Mucosa of stomach (tissue), 1 donor: ENCODE measurements around the gene C1QL4.
A peak's percentile ranks its signal among the peaks of the same experiment; 100 is the strongest.

Source experiments
- H3K27me3 ChIP-seq: one replicate; pipeline ENCODE4 v1.7.0; 2013; ENCODE audit warnings: mild to moderate bottlenecking, low read length; ENCODE audit not compliant: control insufficient read depth, insufficient read depth
- H3K36me3 ChIP-seq: one replicate; pipeline ENCODE4 v1.7.0; 2013; ENCODE audit warnings: low read length; ENCODE audit not compliant: control insufficient read depth, insufficient read depth
- H3K4me1 ChIP-seq: one replicate; pipeline ENCODE4 v1.7.0; 2013; ENCODE audit warnings: mild to moderate bottlenecking, low read length; ENCODE audit not compliant: control insufficient read depth, insufficient read depth
- H3K4me3 ChIP-seq: one replicate; pipeline ENCODE4 v1.7.0; 2013; ENCODE audit warnings: low read length
- H3K9ac ChIP-seq: one replicate; pipeline ENCODE4 v1.7.0; 2013; ENCODE audit warnings: mild to moderate bottlenecking, low read length, moderate library complexity
- H3K9me3 ChIP-seq: one replicate; pipeline ENCODE4 v1.7.0; 2013; ENCODE audit warnings: mild to moderate bottlenecking, low read length, moderate library complexity; ENCODE audit not compliant: control insufficient read depth
- donor health status: Pancreatic carcinoma.

Gene C1QL4

DNA sequence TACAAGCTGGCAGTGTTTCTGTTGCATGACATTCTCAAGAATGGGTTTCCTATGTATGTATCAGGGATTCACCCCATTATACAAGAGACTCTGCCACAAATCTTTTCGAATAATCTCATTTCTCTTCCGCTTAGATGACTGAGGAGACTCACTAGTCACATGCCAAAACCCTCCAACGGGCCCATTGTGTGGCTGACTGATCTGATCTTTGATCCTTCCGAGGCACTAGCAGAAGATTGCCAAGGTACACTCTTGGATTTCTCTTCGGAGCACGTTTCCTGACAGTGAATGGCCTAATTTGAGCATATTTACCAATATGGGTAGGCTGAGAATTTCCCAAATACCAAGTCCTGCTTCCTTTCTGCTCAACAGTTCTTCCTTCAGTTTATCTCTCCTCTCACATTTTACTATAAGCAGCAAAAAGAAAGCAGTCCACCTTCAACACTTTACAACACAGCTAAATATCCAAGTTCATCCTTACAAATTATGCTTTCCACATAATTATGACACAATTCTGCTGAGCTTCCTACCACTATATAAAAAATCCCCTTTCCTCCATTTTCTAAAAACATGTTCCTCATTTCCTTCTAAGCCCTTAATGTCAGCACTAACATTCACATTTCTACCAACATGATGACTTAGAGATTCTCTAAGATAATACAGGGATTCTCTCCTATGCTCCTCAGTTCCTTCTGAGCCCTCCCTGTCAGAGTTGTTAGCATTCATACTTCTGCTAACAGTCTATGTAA is 31.1 kb downstream of the C1QL4 start:
- no peak overlapping the region for H3K4me3 ChIP-seq
- H3K9me3 ChIP-seq, result no peaks in the 10 kb centered on the region
- H3K9ac ChIP-seq, result no peak overlapping the region
- no peaks in the 10 kb centered on the region for H3K36me3 ChIP-seq
- peaks cover 7% of the 10 kb centered on the region for H3K27me3 ChIP-seq
- no peaks in the 10 kb centered on the region for H3K4me1 ChIP-seq

DNA sequence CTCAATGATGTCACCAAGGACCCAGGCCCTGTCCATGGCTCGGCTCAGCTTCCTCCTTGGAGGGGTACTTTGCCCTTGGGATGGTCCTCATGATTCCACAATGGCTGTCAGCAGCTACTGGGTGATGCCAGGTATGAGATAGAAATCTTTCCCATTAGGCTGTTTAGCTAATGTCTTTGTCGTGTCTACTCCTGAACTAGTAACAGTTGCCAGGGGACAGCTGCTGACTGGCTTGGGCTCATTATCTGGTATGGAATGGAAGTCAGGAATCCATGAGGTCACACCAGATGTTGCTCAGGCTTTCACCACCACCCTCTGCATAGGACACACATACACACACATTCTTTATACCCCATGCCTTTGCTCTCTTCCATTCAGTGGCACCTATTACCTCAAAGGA is 32.8 kb downstream of the C1QL4 start:
- H3K27me3 ChIP-seq, result peaks cover 7% of the 10 kb centered on the region

GRCh38 chr12:49301760-49302159 is 35.2 kb downstream of the C1QL4 start:
- Histone ChIP-seq H3K9ac (no peak overlapping the region), H3K4me1 (peaks cover 11% of the 10 kb centered on the region), H3K9me3 (no peaks in the 10 kb centered on the region), H3K36me3 (no peaks in the 10 kb centered on the region), H3K27me3 (peaks cover 28% of the 10 kb centered on the region), H3K4me3 (no peak overlapping the region)

More for the DNA sequence above, 32.8 kb downstream of the C1QL4 start:
- no peaks in the 10 kb centered on the region for H3K36me3 ChIP-seq
- no peak overlapping the region for H3K4me3 ChIP-seq
- H3K4me1 ChIP-seq, result no peaks in the 10 kb centered on the region
- H3K9ac ChIP-seq, result no peak overlapping the region
- no peaks in the 10 kb centered on the region for H3K9me3 ChIP-seq

- H3K9ac ChIP-seq, result no peak overlapping the region
- no peaks in the 10 kb centered on the region for H3K9me3 ChIP-seq
- no peak overlapping the region for H3K4me3 ChIP-seq
- peaks cover 38% of the 10 kb centered on the region for H3K4me1 ChIP-seq
- H3K36me3 ChIP-seq, result no peaks in the 10 kb centered on the region
- peaks cover 64% of the 10 kb centered on the region for H3K27me3 ChIP-seq
These were observed 38.8 kb downstream of the C1QL4 start for GRCh38 chr12:49298160-49298559.

GRCh38 chr12:49297695-49298060 is 39.3 kb downstream of the C1QL4 start:
- Histone ChIP-seq H3K9me3 (no peaks in the 10 kb centered on the region), H3K27me3 (peaks cover 61% of the 10 kb centered on the region), H3K36me3 (no peaks in the 10 kb centered on the region), H3K4me1 (peaks cover 43% of the 10 kb centered on the region), H3K4me3 (no peak overlapping the region), H3K9ac (no peak overlapping the region)

GRCh38 chr12:49296836-49297694 is 39.9 kb downstream of the C1QL4 start:
- Histone ChIP-seq H3K36me3 (no peaks in the 10 kb centered on the region), H3K4me3 (no peak overlapping the region), H3K9ac (no peak overlapping the region), H3K27me3 (peaks cover 61% of the 10 kb centered on the region), H3K4me1 (peaks cover 48% of the 10 kb centered on the region), H3K9me3 (no peaks in the 10 kb centered on the region)

GRCh38 chr12:49296034-49296835 is 40.8 kb downstream of the C1QL4 start:
- Histone ChIP-seq H3K36me3 (no peaks in the 10 kb centered on the region), H3K9me3 (no peaks in the 10 kb centered on the region), H3K9ac (no peak overlapping the region), H3K4me1 (peaks cover 48% of the 10 kb centered on the region), H3K4me3 (no peak overlapping the region), H3K27me3 (peaks cover 59% of the 10 kb centered on the region)

DNA sequence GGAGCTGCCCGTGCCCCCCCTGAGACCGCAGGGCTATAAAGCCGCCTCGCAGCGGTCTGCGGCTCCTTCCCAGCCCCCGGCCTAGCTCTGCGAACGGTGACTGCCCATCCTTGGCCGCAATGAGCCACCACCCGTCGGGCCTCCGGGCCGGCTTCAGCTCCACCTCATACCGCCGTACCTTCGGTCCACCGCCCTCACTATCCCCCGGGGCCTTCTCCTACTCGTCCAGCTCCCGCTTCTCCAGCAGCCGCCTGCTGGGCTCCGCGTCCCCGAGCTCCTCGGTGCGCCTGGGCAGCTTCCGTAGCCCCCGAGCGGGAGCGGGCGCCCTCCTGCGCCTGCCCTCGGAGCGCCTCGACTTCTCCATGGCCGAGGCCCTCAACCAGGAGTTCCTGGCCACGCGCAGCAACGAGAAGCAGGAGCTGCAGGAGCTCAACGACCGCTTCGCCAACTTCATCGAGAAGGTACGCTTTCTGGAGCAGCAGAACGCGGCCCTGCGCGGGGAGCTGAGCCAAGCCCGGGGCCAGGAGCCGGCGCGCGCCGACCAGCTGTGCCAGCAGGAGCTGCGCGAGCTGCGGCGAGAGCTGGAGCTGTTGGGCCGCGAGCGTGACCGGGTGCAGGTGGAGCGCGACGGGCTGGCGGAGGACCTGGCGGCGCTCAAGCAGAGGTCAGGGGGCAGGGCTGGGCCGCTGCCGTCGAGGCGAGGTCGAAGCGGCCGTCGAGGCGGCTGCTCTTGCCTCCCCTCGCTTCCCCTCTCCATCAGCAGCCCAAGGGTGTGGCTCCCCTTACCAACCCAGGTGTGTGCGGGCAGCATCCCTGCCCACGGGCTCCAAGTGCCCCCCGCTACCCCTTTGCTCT is 41.7 kb downstream of the C1QL4 start, which contains the start of gene PRPH:
TSS of gene PRPH (plus strand) at position 66 of the 855 bp plus-strand sequence. CDS start at position 120, 54 bp downstream.
- H3K4me3 ChIP-seq, result no peak within 1 kb of the TSS

DNA sequence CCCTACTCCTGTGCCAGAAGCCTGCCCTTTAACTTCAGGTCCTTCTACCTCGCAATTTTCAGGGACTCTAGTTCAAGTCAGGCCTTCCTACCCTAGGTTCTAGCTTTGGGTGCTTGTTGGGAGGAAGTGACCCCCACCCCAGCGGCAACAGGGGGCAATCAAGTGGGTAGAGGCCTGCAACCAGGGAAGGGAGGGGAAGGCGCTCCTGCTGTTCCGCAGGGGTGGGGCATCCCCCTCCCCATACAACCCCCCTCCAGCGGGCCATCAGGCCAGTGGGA is 42.2 kb downstream of the C1QL4 start:
- peaks cover 58% of the 10 kb centered on the region for H3K27me3 ChIP-seq
- H3K4me3 ChIP-seq, result no peak overlapping the region
- no peaks in the 10 kb centered on the region for H3K9me3 ChIP-seq
- no peak overlapping the region for H3K9ac ChIP-seq
- H3K36me3 ChIP-seq, result no peaks in the 10 kb centered on the region
- H3K4me1 ChIP-seq, result peaks cover 48% of the 10 kb centered on the region

More for the DNA sequence above, 41.7 kb downstream of the C1QL4 start, which contains the start of gene PRPH:
- H3K27me3 ChIP-seq, result peaks cover 58% of the 10 kb centered on the region
- peaks cover 48% of the 10 kb centered on the region for H3K4me1 ChIP-seq
- H3K36me3 ChIP-seq, result no peaks in the 10 kb centered on the region
- H3K9me3 ChIP-seq, result no peaks in the 10 kb centered on the region
- H3K9ac ChIP-seq, result peak within 1 kb of the TSS; percentile 15

- H3K4me3 ChIP-seq, result no peak overlapping the region
- H3K36me3 ChIP-seq, result no peaks in the 10 kb centered on the region
- peaks cover 58% of the 10 kb centered on the region for H3K27me3 ChIP-seq
- H3K9ac ChIP-seq, result peak overlapping the region; percentile 15
- peaks cover 48% of the 10 kb centered on the region for H3K4me1 ChIP-seq
- no peaks in the 10 kb centered on the region for H3K9me3 ChIP-seq
These were observed 42.7 kb downstream of the C1QL4 start for GRCh38 chr12:49294086-49294803.
